Stimulated activated CD8-positive, alpha-beta memory T cell treated with anti-CD3 and anti-CD28 coated beads, Interleukin-4, amount 100 ng/mL, for 24 hours (primary cell): ENCODE data around the gene PDE11A.

Experiments used
- DNase-seq: peaks from one replicate; pipeline ENCODE4 v3.0.0-alpha.2; 2020; ENCODE audit warnings: low read depth

Gene PDE11A

DNA sequence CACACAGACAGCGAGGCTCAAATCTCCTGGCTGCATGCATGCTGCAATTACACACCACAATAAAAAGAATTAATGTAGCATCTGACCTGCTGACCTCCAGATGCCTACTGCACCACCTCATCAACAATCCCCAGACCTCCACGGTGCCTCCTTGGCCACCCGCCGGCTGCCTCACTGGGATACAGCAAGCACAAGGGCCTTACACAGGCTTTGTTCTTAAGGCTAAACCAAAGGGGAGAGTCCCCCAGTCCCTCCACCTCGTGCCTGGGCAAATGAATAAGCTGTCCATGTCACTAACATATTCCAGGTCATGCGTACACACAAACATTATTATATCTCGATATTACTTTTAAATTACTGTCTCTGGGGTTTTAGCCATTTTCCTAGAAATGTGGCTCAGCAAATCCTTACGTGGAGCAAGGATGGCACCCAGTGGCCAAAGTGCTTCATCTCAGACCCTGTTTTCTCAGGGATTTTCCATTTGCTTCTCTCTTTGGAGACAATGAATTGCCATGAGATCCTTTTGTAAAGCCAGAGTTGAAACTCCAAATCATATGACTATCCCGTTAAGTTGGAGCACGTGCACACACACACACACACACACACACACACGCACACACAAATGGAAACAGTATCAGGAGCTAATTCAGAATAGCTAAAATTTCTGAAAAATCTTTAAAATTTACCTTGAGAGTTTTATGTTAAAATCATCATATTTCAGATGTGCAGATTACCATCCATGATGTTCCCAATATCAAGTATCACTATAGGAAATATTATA is 313.8 kb downstream of the PDE11A start:
- no peak for DNase-seq

DNA sequence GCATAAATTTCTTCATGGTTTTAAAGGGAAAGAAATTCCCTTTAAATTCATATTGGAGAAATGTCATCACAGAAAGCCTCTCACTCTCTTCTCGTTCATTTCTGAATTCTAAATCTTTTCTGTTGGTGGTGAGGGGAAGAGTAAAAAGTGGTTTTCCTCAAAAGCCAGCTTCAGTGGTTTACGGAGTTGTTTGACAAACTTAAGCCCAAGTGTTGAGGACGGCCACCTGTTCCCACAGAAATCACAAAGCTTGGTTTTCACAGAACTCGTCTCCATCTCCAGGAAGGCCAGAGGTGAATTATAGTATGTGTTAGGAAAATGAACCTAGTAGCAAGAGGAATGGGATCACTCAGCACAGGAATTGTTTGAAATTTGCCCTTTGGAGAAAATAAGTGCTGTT is 316.2 kb downstream of the PDE11A start:
- DNase-seq = no peak

DNA sequence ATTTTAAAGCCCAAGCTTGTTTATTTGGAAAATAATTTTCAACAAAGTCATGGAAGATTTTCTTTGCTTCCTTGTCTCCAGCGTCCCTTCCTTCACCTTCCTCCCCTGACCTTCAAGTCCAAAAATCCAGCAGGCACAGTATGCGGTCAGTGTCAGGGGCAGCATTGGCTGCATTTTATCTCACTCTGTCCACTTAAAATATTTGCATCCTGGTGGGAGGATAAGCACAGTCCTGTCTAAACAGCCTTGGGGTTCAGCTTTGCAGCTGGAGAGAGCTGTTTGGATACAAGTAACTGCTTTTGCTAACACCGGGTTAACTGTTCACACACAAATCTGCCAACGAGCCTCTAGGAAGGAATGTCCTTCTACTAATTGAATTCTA is 318.1 kb downstream of the PDE11A start:
- no peak for DNase-seq

DNA sequence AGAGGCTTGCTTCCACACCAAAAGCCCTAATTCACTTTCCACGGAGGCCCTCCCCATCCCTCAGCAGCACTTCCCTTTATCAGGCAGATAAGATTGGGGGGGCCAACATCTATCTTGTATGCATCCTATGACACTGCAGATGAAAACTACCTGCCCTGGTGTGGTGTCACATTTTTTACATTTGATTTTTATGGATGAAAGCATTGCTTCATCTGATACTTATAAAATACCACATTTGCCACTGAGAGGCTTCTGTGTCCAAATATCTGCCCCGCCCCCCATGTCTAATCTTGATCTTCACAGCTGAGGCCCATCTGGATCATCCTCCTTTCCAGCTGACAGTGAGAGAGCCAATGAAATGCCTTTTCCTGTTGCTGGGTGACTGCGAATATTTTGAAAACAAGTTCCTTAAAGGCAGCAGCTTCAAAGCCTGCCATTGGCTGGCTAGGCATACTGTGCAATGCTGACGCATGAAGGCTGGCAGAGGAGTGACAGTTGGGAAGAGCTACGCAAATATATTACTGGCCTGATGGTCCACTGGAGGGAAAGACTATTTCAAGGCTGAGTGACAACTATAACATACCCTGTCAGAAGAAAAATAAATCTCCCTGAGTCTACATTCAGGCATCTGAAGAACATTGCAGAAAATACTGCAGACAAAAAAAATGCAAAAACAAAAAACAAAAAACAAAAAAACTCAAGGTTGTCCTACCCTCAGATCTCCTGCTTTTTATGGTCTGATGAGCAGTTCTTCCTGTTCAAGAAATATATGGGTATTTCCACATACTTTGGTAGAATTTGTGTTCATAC is 318.7 kb downstream of the PDE11A start:
- no peak for DNase-seq

DNA sequence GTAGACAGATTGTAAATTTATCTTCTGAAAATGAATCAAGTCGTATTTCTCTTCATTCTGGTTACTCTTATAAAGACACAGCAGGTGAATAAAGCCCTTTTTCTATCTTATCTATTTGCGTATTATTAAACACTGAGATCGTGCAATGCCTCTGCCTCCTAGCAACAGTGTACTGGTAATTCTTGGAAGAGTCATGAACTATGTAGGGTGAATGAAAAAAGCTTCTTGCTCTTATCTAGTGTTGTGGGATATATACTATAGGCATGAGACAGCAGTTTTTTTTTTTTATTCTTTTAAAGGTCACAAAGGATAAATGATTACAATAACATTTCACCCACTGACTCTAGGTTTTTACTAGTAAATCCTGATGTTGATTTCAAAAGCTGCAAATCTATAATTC is 324.2 kb downstream of the PDE11A start:
- no peak for DNase-seq

DNA sequence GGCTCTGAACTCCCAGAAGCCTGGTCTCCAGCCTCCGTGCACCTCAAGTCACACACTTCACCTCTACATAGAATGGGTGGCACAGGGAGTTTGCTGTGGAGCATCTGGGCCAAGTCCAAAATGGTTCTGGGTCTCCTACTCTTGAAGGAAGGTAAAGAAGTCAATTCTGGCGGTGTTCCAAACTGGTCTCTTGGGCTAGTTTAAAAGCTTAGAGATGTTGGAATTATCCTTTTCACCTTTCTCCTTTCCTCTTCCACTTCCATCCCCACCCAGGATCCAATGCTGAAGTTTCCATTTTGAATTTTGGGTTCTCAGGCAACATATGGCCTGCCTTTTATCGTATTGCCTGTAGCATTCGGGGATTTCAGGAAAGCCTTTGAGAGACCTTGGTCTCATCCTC is 325.2 kb downstream of the PDE11A start:
- DNase-seq = no peak

DNA sequence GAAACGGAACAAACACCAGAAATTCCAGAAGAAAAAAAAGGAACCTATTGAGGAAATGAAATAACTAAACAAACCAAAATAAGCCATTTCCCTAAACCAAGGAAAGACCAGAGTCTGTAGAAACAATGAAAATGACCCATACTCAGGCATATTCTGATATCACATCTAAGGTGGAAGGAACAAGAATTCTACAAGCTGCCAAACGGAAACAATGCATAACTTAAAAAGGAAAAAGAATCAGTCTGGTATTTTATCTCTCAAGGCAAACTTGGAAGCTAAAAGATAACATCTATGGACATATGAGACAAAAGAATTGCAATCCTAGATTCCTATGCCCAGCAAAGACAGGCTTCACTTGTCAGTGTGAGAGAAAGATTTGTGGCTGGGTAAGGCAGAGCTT is 326.2 kb downstream of the PDE11A start:
- DNase-seq = no peak

DNA sequence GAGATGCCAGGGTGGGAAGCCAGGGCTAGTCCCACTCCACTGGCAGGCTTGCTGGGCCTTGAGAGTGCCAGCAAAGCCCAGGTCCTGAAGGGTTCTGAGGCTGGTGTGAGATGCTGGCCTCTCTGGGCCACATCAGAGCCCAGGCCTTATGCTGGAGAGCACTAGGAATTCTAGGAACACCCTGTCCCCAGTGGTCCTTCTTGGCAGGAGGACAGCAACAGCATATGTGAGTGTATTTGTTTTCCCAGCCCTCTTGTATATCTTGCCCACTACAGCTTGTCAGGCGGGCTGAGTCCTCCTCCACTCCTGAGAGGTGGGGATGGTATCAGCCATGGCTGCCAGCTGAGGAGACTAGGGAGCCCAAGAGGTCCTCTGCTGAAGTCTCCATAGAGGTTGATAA is 327.0 kb downstream of the PDE11A start:
- no peak for DNase-seq

DNA sequence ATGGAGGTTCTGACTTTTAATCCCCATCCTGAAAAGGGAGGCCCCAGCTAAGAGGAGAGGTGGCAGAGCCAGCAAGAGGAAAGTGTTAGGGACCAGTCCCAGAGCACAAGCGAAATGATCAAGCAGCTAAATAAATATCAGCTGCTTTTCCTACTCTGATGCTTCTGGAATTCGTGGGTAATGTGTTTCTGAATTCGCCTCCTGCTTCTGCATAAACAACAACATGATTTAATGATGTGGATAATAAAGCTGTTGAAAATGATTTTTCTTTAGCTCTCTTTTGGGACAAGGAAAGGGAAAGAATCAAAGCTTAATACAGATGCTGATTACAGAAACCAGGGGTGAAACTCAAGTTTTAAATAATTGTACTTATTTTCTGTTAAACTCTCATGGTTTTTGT is 329.7 kb downstream of the PDE11A start:
- no peak for DNase-seq

DNA sequence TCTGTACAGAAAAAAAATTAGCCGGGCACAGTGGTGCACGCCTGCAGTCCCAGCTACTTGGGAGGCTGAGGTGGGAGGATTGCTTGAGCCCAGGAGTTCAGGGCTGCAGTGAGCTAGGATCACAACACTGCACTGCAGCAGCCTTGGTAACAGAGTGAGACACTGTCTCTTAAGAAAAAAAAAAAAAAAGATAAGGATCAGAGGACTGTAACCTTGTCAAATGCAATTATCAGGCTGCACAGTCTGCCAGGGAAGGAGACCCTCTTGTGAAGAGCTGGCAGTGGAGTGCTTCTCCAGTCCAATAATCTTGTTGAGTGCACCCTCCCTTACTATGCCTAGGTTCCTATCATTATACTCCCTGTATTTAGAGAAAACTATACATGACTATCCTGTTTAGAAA is 330.7 kb downstream of the PDE11A start:
- no peak for DNase-seq

DNA sequence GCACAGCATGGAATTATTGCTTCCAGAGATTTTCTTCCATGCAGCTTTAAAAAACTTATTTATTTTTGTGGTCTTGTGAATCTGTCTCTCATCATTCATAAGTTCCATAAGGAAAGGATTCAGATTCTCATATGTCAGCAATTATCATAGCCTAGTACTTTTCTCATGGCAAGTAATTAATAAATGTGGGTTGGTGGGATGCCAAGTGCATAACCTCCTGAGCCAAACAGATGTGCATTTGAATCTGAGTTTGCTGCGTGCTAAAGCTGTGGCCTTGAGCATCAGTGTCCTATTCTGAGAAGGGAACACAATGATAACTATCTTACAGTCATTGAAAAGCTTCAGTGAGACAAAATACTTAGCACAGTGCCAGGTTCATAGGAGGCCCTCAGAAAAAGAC is 331.9 kb downstream of the PDE11A start:
- no peak for DNase-seq

DNA sequence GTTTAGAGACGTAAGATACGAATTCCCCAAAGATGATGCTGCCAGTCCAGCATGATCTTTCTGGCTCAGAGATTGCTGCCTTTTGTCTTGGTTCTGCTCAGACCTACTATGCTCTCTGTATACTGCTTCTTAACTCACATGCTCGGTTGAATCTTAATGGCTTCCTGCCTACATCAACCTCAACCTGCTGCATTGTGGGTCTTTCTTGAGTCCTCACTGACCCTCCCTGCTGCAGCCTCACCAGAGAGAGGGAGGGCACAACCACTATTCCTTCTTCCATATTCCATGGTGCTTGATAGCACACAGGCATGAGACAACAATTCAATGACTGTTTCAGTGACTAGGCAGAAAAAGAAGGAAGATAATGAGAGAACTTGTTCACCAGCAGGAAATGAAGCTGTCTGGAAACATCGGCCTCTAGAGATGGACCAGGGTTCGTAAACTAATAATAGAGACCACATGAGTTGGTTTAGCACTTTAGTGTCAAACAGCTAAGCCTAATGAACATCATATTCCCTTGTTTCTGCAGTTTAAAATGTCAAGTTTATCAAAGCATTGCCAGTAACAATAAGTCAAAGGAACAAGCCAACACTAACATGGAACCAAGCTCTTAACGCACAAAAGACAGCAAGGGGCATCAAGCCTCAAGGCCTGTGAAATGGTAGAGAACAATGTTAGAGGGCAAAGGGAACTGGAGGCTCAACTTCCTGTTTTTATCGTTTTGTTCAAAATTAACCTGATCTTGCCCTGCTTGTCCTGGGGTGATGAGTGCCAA is 333.9 kb downstream of the PDE11A start:
- DNase-seq = no peak

DNA sequence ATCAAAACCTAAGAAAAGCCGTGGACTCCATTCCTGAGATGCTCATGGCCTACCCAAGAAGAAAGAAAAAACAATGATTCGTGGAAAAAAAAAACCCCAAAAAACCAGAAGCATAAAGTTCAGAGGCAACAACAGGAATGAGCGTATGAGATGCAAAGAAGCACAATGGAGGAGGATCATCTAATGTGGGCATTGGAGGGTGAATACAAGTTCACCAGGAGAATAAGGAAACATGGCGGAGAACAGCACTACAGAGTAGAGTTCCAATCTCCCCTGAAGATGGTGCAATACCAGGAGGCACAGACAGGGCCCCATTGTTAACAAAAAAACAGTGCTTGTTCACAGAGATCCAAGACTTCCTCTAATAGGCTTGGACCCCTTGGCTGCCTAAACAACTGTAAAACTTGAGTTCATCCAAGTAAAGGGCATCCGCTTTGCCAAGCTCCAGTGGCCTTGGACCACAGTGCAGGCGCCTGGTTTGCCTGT is 337.2 kb downstream of the PDE11A start:
- no peak for DNase-seq

DNA sequence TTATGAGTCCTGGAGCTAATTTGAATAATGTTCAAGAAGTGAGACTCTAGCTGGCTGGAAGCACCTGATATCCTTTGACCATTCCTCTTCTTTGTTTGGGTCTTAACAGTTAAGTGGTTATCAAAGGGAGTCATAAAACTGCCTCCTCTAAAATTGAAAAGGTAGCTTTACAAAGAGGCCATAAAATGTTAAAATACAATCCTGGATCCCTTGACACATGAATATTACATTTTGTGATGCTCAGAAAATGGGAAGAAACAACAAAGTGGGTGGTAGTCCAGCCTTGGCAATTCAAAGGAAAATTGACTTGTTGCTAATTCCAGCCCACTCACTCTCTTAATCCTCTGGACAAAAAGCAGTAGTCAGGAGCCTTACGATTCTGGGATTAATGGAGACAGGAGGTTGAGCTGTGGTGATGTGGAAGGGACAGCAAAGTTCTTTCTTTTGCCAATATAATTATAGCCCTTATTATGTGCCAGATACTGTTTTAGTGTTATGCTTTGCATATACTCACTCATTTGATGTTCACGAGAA is 339.2 kb downstream of the PDE11A start:
- no peak for DNase-seq

DNA sequence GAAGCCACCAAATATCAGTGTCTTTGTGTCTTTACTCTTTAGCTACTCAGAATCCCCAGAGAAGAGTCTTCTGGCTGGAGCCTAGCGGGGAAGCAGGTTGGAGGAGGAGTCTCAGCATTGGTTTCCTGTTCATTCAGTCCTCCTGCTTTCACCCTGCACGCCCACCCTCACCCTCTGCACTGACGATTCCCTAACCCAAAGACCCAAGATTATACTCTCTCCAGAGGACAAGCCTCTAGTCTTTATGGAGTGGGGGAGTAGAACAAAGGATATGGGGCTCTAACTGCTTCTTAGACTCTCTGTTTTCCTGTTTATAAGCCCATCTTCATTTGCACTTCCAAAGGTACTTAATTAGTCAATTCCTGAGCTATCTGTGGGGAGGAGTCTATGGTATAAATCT is 341.2 kb downstream of the PDE11A start:
- DNase-seq = no peak

DNA sequence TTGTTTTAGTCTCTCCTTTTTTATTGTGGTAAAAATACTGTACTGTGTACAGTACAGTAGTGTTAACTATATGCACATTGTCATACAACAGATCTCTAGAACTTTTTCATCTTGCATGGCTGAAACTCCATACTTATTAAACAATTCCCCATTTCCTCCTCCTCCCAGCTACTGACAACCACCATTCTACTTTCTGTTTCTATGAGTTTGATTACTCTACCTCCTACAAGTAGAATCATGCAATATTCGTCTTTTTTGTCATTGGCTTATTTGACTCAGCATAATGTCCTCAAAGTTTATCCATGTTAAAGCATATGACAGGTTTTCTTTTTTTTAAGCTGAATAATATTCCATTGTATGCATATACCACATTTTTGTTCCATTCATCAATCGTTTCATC is 341.8 kb downstream of the PDE11A start:
- DNase-seq = no peak

DNA sequence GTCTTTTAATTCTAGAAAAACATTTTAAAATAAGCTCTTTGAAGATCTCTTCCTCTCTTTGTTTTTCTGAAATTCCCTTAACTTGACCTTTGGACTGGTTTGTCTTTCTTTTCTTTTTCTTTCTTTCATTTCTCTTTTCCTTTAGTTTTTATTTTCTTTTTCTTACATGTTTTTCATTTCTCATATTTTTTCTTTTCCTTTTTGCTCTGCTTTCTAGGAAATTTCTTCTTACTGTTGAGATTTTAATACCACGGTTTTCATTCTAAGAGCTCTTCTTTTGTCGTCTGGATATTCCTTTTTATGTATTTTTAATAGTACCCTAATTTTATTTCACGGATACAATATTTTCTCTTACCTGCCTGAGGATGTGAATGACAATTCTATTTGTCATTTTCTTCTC is 342.2 kb downstream of the PDE11A start:
- DNase-seq = no peak

DNA sequence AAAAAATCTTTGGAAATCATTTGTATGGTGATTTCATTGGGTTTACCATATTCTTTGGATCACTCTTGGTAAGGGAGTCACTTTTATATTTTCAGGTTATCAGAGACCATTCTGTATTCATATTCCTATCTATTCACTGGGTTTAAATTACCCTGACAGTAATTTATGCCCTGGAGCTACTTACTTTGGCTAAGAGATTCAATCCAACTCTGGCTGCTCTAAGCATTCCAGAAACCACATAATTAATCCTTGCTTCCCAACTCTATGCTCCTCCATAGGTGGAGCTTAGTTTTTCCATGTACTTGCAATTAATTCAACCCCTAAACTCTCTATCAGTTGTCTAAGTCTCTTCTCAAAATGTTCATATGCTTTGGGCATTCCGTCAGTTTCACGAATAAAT is 343.7 kb downstream of the PDE11A start:
- no peak for DNase-seq

DNA sequence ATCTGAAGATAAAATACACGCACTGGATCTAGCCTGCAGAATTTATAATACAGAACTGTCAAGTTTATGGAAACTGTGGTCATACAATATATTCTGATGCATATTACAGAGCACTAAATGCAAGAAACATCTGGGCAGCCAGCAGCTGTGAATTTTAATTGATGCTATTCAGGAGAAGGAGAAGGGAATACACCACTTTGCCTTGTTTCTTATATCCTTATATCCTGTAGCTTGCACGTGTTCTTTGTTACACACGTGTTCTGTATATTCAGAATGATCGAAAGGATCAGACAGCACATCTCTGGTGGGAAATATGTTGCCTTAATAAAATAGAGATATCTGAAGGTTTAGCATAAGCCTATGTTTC is 344.2 kb downstream of the PDE11A start:
- no peak for DNase-seq

DNA sequence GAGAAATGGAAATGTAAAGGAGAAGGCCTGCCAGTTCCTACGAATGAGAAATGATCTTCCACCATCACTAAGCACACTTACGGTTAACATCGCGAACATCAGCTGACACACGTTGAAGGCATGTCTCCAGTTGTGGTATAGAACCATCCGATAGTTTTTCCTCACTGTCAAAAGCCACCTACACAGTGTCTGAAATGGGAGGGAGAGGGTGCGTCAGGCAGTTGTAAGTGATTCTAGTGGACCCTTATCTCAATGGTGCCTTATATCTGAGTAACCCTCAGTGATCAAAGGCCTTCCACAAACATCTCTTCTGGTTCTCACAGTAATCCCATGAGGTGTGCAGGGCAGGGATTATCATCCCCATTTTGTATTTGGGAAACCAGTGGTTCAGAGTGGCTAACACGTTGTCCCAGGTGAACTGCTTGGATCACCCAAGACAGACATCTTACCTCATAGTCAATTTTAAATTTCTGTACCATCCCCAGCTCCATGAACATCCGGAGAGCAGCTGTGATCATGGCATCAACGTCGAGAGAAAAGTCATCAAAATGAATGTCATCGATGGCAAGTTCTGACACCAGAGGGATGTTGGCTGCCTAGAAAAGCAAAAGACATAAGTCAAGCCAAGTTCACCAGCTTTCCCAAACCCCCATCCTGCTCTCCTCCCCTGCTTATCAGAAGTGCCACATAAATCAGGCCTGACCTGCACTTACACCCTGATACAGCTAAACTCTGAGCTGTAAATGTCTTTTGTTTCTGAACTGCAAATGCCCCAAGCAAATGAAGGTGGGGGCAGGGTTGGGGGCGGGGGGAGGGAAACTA is 344.8 kb downstream of the PDE11A start:
- no peak for DNase-seq

DNA sequence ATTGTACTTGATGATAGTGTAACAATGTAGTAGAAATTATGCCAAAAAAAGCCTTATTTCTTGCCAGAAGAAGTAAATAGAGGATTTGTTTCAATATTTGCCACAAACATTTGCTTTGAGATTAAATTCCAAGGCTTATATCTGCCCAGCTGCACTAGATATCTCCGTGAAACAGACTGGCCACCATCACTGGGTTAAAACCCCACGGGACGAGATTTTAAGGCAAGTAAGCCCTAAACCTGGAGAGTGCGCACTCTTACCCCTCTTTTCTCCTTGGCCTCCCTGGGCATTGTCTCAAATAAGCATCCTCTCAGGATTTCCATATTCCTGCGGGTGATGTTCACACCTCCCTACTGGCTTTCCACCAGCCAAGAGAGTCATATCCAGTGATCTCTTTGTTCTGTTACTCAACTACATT is 345.6 kb downstream of the PDE11A start:
- DNase-seq = no peak
